ENCODE results near the gene MLST8.

MLST8 gene

DNA sequence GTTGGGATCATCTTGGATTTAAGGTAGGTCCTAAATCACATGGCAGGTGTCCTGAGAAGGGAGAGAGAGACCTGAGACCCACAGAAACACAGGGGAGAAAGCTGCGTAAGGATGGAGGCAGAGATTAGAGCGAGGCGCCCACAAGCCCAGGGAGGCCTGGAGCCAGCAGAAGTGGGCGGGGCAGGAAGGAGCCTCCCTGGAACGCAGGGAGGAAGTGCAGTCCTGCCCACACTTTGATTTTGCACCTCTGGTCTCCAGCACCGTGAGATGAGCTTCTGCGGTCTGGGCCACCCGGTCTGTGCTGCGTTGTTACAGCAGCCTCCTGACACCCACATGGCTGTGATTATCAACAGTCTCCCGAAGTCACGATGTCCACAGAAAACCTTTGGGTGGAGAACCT lies 37.3 kb downstream of the MLST8 start:
- Histone ChIP-seq H2AFZ (ENCODE audit: low read depth) (no peak overlapping the region), H3K4me1 (ENCODE audit: low read depth, poor library complexity, severe bottlenecking) (no peaks in the 10 kb centered on the region), H3K27ac (no peak overlapping the region), H3K27me3 (ENCODE audit: insufficient read depth, low read depth) (no peaks in the 10 kb centered on the region), H3K4me2 (no peak overlapping the region), H4K20me1 (ENCODE audit: insufficient read depth) (no peaks in the 10 kb centered on the region), H3K9ac (no peak overlapping the region), H3K79me2 (ENCODE audit: insufficient read depth, low read depth) (peaks cover 3% of the 10 kb centered on the region; the same call in 1 of the 2 replicates), H3K4me3 (IDR thresholded peaks at IDR 0.05; ENCODE audit: insufficient read depth, low read depth, low read length) (no peak overlapping the region), H3K36me3 (ENCODE audit: insufficient read depth) (peaks cover 7% of the 10 kb centered on the region; the same call in 1 of the 2 replicates)
- TF ChIP-seq, protein P1, sequence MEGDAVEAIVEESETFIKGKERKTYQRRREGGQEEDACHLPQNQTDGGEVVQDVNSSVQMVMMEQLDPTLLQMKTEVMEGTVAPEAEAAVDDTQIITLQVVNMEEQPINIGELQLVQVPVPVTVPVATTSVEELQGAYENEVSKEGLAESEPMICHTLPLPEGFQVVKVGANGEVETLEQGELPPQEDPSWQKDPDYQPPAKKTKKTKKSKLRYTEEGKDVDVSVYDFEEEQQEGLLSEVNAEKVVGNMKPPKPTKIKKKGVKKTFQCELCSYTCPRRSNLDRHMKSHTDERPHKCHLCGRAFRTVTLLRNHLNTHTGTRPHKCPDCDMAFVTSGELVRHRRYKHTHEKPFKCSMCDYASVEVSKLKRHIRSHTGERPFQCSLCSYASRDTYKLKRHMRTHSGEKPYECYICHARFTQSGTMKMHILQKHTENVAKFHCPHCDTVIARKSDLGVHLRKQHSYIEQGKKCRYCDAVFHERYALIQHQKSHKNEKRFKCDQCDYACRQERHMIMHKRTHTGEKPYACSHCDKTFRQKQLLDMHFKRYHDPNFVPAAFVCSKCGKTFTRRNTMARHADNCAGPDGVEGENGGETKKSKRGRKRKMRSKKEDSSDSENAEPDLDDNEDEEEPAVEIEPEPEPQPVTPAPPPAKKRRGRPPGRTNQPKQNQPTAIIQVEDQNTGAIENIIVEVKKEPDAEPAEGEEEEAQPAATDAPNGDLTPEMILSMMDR (conservative IDR thresholded peaks at IDR 0.05; ENCODE audit: low read depth, low read length), result no peak

DNA sequence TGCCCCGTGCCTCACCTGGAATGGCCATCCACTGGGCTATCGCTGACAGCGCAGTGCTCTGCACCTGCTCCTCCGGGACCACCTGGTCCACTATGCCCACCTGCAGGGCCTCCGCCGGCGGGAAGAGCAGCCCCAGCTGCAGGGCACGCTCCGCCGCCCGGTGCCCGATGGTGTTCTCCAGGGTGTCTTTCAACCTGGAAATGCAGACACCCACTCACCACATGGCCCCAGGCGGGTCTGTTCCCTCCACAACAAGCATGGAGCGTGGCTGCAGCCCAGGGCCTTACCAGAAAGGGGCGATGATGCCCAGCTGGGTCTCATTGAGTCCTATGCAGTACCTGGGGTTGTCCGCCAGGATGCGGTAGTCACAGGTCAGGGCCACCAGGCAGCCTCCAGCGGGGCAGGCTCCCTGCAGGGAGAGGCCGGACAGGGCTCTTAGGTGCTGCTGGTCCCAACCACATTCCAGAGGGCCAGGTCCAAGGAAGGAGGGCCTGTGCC lies 37.8 kb downstream of the MLST8 start:
- TF ChIP-seq, protein P1 (conservative IDR thresholded peaks at IDR 0.05; ENCODE audit: low read depth, low read length), result no peak
- Histone ChIP-seq H2AFZ (ENCODE audit: low read depth) (no peak overlapping the region), H3K27me3 (ENCODE audit: insufficient read depth, low read depth) (no peaks in the 10 kb centered on the region), H3K4me1 (ENCODE audit: low read depth, poor library complexity, severe bottlenecking) (no peaks in the 10 kb centered on the region), H3K4me3 (IDR thresholded peaks at IDR 0.05; ENCODE audit: insufficient read depth, low read depth, low read length) (no peak overlapping the region), H4K20me1 (ENCODE audit: insufficient read depth) (no peaks in the 10 kb centered on the region), H3K79me2 (ENCODE audit: insufficient read depth, low read depth) (peaks cover 7% of the 10 kb centered on the region; the same call in 1 of the 2 replicates), H3K27ac (no peak overlapping the region), H3K9ac (no peak overlapping the region), H3K4me2 (no peak overlapping the region), H3K36me3 (ENCODE audit: insufficient read depth) (peaks cover 7% of the 10 kb centered on the region; the same call in 1 of the 2 replicates)

DNA sequence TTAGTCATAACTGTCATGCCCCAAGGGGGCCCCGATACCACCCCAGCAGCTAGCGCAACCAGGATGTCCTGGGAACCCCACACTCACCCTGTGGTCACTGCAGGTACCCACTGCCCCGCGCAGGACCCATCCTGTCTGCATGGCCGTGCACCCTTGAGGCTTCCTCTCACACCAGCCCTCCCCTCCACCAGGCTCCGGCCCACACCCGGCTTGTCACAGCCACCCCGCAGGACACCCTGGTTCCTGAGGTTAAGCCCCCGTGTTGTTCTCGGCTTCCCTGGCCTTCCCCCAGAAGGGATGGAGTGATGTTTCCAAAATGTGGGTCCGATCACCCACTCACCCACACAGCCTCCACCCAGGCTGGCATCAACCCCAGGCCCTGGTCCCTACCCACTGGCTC lies 38.5 kb downstream of the MLST8 start:
- Histone ChIP-seq H3K27ac (no peak overlapping the region), H3K36me3 (ENCODE audit: insufficient read depth) (peaks cover 7% of the 10 kb centered on the region; the same call in 1 of the 2 replicates), H3K79me2 (ENCODE audit: insufficient read depth, low read depth) (peaks cover 14% of the 10 kb centered on the region; the same call in 1 of the 2 replicates), H3K4me2 (no peak overlapping the region), H3K27me3 (ENCODE audit: insufficient read depth, low read depth) (no peaks in the 10 kb centered on the region), H3K9ac (no peak overlapping the region), H3K4me3 (IDR thresholded peaks at IDR 0.05; ENCODE audit: insufficient read depth, low read depth, low read length) (no peak overlapping the region), H4K20me1 (ENCODE audit: insufficient read depth) (no peaks in the 10 kb centered on the region), H3K4me1 (ENCODE audit: low read depth, poor library complexity, severe bottlenecking) (no peaks in the 10 kb centered on the region), H2AFZ (ENCODE audit: low read depth) (no peak overlapping the region)
- TF ChIP-seq, protein P1 (conservative IDR thresholded peaks at IDR 0.05; ENCODE audit: low read depth, low read length), result no peak

DNA sequence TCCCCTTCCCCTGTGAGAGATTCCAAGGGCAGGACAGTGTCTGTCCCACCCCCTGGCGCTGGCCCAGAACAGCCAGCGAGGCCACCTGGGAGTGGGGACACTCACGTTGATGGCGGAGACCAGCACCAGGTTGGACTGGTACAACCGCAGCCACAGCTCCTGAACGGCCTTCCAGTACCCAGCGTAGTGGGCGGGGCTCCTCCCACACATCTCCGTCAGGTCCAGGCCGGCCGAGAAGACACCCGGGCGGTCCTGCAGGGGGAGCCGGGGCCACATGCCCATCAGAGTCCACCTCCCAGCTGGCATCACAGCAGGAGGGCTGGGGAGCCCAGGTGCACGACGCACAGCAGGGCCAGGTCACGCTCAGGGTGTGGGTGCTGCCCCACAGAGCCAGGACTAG lies 39.0 kb downstream of the MLST8 start:
- H3K4me1 ChIP-seq (ENCODE audit: low read depth, poor library complexity, severe bottlenecking), result peaks cover 3% of the 10 kb centered on the region
- H3K4me2 ChIP-seq, result no peak overlapping the region
- TF ChIP-seq, protein P1 (conservative IDR thresholded peaks at IDR 0.05; ENCODE audit: low read depth, low read length), result no peak
- H4K20me1 ChIP-seq (ENCODE audit: insufficient read depth), result no peaks in the 10 kb centered on the region
- H3K9ac ChIP-seq, result no peak overlapping the region
- H2AFZ ChIP-seq (ENCODE audit: low read depth), result no peak overlapping the region
- peaks cover 17% of the 10 kb centered on the region; the same call in 1 of the 2 replicates for H3K79me2 ChIP-seq (ENCODE audit: insufficient read depth, low read depth)
- no peaks in the 10 kb centered on the region for H3K27me3 ChIP-seq (ENCODE audit: insufficient read depth, low read depth)
- peaks cover 7% of the 10 kb centered on the region; the same call in 1 of the 2 replicates for H3K36me3 ChIP-seq (ENCODE audit: insufficient read depth)
- no peak overlapping the region for H3K27ac ChIP-seq
- H3K4me3 ChIP-seq (IDR thresholded peaks at IDR 0.05; ENCODE audit: insufficient read depth, low read depth, low read length), result no peak overlapping the region

Measured in KMS-11 (cell line).